ENCODE results near the gene VARS1.

DNA sequence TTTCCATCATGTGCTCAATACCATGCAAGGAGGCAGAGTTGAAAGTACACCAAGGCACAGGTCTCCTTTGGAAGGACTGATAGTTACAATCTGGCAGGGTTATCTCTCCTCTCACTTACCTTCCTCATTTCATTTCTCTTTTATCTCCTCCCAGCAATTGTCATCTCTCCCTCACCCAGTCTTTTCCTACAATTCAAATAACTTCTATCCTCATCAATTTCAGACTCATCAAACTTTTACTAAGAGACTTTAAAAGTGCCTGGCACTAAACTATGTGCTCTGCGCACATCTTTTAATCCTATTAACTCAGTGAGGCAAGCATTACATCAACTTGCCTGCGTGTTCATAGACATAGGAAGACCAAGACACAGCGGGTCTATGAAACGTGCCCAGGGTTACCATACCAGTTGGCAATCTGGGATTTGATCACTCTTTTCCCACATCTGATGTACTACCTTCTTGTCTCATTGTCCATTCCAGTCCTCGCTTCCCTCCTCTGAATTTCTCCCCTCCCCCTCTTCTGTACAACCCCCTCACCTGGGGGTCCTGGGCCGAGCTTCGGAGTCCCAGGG lies 1.2 kb downstream of the VARS1 start:
- TF ChIP-seq, protein P1, sequence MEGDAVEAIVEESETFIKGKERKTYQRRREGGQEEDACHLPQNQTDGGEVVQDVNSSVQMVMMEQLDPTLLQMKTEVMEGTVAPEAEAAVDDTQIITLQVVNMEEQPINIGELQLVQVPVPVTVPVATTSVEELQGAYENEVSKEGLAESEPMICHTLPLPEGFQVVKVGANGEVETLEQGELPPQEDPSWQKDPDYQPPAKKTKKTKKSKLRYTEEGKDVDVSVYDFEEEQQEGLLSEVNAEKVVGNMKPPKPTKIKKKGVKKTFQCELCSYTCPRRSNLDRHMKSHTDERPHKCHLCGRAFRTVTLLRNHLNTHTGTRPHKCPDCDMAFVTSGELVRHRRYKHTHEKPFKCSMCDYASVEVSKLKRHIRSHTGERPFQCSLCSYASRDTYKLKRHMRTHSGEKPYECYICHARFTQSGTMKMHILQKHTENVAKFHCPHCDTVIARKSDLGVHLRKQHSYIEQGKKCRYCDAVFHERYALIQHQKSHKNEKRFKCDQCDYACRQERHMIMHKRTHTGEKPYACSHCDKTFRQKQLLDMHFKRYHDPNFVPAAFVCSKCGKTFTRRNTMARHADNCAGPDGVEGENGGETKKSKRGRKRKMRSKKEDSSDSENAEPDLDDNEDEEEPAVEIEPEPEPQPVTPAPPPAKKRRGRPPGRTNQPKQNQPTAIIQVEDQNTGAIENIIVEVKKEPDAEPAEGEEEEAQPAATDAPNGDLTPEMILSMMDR (IDR thresholded peaks at IDR 0.05) = no peak
- TF ChIP-seq POLR2A (IDR thresholded peaks at IDR 0.05) = no peak

All from testis (tissue), 2 donors.